ENCODE results near the gene UGT1A8.

GRCh38 chr2:233605680-233606079, 11.8 kb upstream of the UGT1A8 start:
- TF ChIP-seq CTCF (IDR thresholded peaks at IDR 0.05; ENCODE audit: insufficient read depth, low read length, poor library complexity, severe bottlenecking) = no peak
- TF ChIP-seq EZH2phosphoT487 (conservative IDR thresholded peaks at IDR 0.05; ENCODE audit: low read length) = no peak

Data from SU-DHL-6 (cell line).